Measurements from ENCODE around the gene APOL6. TPM values are rescaled to one million over a fixed set of nuclear protein-coding genes. Genes with fewer than 3 reads are reported as not detected.
A peak's percentile ranks its signal among the peaks of the same experiment; 100 is the strongest.

Gene APOL6
- total and polyA plus RNA-seq, 8 donors: 3.9 to 21.5 (median 8.7) TPM

DNA sequence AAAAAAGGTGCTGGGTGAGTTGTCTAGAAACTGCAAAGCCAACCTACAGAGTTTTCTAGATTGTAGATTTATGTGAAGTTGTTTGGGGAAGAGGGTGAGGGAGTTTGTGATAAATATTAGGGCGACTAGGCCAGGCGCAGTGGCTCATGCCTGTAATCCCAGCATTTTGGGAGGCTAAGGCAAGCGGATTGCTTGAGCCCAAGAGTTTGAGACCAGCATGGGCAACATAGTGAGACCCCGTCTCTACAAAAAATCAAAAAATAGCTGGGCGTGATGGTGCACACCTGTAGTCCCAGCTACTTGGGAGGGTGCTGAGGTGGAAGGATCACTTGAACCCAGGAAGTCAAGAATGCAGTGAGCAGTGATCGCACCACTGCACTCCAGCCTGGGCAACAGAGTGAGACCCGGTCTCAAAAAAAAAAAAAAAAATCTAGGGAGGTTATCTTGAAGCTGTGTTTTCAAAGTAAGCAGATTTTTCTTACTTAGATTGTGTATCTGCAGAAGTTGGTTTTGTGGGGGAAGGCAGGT, 844 bp downstream of the APOL6 start:
- no peaks in the 10 kb centered on the region for H3K27me3 ChIP-seq
- peaks cover 7 to 44% (median 36%) of the 10 kb centered on the region in 4 donors for H3K4me1 ChIP-seq
- WGBS, 5 donors: 30 to 48% (median 33%) methylated on average over 7 of the region's 7 CpGs
- peaks cover 0 to 7% (median 4%) of the 10 kb centered on the region in 4 donors for H3K36me3 ChIP-seq
- peak overlapping the region; percentile 57 to 85 (median 66) for H3K4me3 ChIP-seq
- TF ChIP-seq POLR2A (IDR thresholded peaks at IDR 0.05) (no peak), EP300 (IDR thresholded peaks at IDR 0.05) (no peak), POLR2AphosphoS5 (IDR thresholded peaks at IDR 0.05) (no peak)
- TF ChIP-seq, protein P1, sequence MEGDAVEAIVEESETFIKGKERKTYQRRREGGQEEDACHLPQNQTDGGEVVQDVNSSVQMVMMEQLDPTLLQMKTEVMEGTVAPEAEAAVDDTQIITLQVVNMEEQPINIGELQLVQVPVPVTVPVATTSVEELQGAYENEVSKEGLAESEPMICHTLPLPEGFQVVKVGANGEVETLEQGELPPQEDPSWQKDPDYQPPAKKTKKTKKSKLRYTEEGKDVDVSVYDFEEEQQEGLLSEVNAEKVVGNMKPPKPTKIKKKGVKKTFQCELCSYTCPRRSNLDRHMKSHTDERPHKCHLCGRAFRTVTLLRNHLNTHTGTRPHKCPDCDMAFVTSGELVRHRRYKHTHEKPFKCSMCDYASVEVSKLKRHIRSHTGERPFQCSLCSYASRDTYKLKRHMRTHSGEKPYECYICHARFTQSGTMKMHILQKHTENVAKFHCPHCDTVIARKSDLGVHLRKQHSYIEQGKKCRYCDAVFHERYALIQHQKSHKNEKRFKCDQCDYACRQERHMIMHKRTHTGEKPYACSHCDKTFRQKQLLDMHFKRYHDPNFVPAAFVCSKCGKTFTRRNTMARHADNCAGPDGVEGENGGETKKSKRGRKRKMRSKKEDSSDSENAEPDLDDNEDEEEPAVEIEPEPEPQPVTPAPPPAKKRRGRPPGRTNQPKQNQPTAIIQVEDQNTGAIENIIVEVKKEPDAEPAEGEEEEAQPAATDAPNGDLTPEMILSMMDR (IDR thresholded peaks at IDR 0.05): no peak
- intact Hi-C loops (cut with DNase I; ENCODE audit: low total_unique reads): no loop called here
- peak overlapping the region; percentile 90 to 98 (median 92) for H3K27ac ChIP-seq
- DNase-seq: no peak
- H3K9me3 ChIP-seq: no peaks in the 10 kb centered on the region

DNA sequence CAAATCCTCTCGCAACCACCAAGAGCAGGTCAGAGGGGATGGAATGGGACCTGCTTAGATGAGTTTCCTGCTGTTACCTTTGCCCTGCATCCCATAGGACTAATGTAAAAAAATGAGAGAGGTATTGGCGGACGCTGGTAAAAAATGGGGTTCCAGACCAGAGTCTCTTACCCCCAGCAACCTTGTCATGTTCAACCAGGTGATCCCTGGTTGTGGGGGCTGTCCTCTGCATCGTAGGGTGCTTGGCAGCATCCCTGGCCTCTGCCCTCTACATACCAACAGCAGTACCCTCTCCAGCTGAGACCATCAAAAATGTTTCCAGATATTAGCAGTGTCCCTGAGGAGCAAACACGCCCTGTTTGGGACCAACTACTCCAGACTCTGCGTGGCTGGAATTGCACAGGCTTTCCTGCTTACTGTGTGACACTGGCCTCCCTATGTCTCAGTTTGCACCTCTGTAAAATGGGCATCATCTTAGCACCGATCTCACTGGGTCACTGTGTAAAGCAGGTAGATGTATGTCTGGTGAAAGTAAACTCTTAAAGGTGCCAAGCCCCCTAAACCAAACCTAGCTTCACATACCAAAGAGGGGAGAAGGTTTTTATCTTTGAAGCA, 1.5 kb downstream of the APOL6 start:
- Histone ChIP-seq H3K9me3 (no peaks in the 10 kb centered on the region), H3K27me3 (no peaks in the 10 kb centered on the region), H3K4me1 (peaks cover 7 to 48% (median 36%) of the 10 kb centered on the region in 4 donors), H3K27ac (peak overlapping the region in 4 of 5 donors; percentile 92 to 98 (median 92)), H3K36me3 (peaks cover 0 to 10% (median 6%) of the 10 kb centered on the region in 4 donors), H3K4me3 (peak overlapping the region; percentile 57 to 85 (median 66))
- intact Hi-C loops (cut with DNase I; ENCODE audit: low total_unique reads): no loop called here
- no peak for TF ChIP-seq POLR2AphosphoS5 (IDR thresholded peaks at IDR 0.05)
- no peak for TF ChIP-seq POLR2A (IDR thresholded peaks at IDR 0.05)
- TF ChIP-seq, protein P1 (IDR thresholded peaks at IDR 0.05): no peak
- TF ChIP-seq EP300 (IDR thresholded peaks at IDR 0.05): no peak
- DNase-seq: no peak
- 64 to 77% (median 73%) methylated on average over 7 of the region's 7 CpGs for WGBS, 5 donors

DNA sequence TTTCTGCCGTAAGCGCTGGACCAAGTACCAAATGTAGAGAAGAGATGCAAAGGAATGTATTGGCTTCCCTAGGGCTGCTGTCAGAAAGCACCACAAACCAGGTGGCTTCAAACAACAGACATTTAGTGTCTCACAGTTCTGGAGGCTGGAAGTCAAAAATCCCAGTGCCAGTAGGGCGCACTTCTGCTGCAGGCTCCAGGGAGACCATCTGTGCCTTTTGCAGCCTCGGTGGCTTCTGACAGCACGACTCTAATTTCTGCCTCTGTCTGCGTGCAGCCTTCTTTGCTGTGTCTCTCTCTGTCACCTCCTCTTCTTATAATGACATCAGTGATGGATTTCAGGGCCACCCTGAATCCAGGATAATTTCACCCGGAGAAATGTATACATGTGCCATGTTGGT, 2.8 kb downstream of the APOL6 start:
- H3K36me3 ChIP-seq: peaks cover 0 to 17% (median 13%) of the 10 kb centered on the region in 4 donors
- peaks cover 7 to 54% (median 38%) of the 10 kb centered on the region in 4 donors for H3K4me1 ChIP-seq
- H3K27me3 ChIP-seq: no peaks in the 10 kb centered on the region
- TF ChIP-seq, protein P1 (IDR thresholded peaks at IDR 0.05): no peak
- TF ChIP-seq EP300 (IDR thresholded peaks at IDR 0.05): no peak
- no peak for TF ChIP-seq POLR2AphosphoS5 (IDR thresholded peaks at IDR 0.05)
- TF ChIP-seq POLR2A (IDR thresholded peaks at IDR 0.05): no peak
- H3K9me3 ChIP-seq: no peaks in the 10 kb centered on the region
- intact Hi-C loops (cut with DNase I; ENCODE audit: low total_unique reads): no loop called here
- peak overlapping the region in 1 of 4 donors; percentile 67 for H3K4me3 ChIP-seq
- no peak overlapping the region for H3K27ac ChIP-seq
- no peak for DNase-seq
- 91 to 99% (median 98%) methylated on average over 7 of the region's 7 CpGs for WGBS, 5 donors

DNA sequence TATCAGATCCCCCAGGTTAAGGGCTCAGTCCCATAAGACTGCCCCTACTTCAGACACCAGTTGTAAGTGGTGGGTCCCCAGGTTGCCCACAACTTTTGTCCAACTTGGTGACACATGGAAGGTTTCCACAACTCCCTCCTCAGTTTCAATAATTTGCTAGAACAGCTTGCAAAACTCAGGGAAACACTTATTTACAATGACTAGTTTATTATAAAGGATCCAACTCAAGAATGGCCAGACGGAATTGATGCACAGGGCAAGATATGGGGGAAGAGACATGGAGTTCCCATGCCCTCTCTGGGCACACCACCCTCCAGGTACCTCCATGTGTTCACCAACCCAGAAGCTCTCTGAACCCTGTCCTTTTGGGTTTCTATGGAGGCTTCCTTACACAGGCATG, 5.6 kb downstream of the APOL6 start:
- TF ChIP-seq POLR2AphosphoS5 (IDR thresholded peaks at IDR 0.05) (no peak), POLR2A (IDR thresholded peaks at IDR 0.05) (no peak), EP300 (IDR thresholded peaks at IDR 0.05) (no peak)
- TF ChIP-seq, protein P1 (IDR thresholded peaks at IDR 0.05): no peak
- H3K36me3 ChIP-seq: peaks cover 17 to 44% (median 41%) of the 10 kb centered on the region in 4 donors
- intact Hi-C loops (cut with DNase I; ENCODE audit: low total_unique reads): no loop called here
- no peak for DNase-seq
- H3K9me3 ChIP-seq: no peaks in the 10 kb centered on the region
- H3K27me3 ChIP-seq: no peaks in the 10 kb centered on the region
- no peak overlapping the region for H3K27ac ChIP-seq
- no peak overlapping the region for H3K4me3 ChIP-seq
- H3K4me1 ChIP-seq: peaks cover 0 to 49% (median 30%) of the 10 kb centered on the region in 4 donors
- WGBS, 5 donors: 71 to 88% (median 85%) methylated on average over 1 of the region's 1 CpG
